Uterus (tissue), 4 donors: Measurements from ENCODE around the gene NEURL1. TPM values are rescaled to one million over a fixed set of nuclear protein-coding genes. Genes with fewer than 3 reads are reported as not detected.

ENCODE experiments used
- DNase-seq, 2 donors: peaks; one replicate each; pipeline ENCODE4 v3.0.0-alpha.2; 2019 to 2020
- H3K27ac ChIP-seq, 2 donors: fragments of 200-600 bp; sonication (generic); 1 replicate in 1 of 2; 2 replicates in 1 of 2; pipeline ENCODE4 v1.5.1; 2016 to 2018
- H3K27me3 ChIP-seq, 2 donors: fragments of 200-600 bp; sonication (generic); one replicate each; pipeline ENCODE4 v1.5.1; 2018 to 2019; ENCODE audit warnings: control low read depth in 1 of 2
- H3K36me3 ChIP-seq, 2 donors: fragments of 200-600 bp; sonication (generic); one replicate each; pipeline ENCODE4 v1.5.1; 2019; ENCODE audit warnings: control low read depth in 1 of 2
- H3K4me1 ChIP-seq, 2 donors: fragments of 200-600 bp; sonication (generic); one replicate each; pipeline ENCODE4 v1.5.1; 2018 to 2019; ENCODE audit warnings: control low read depth in 1 of 2
- H3K4me3 ChIP-seq, 2 donors: fragments of 200-600 bp; sonication (generic); 1 replicate in 1 of 2; 2 replicates in 1 of 2; pipeline ENCODE4 v1.5.1; 2018 to 2019; ENCODE audit warnings: mild to moderate bottlenecking in 1 of 2
- H3K9me3 ChIP-seq, 2 donors: fragments of 200-600 bp; sonication (generic); one replicate each; pipeline ENCODE4 v1.5.1; 2019; ENCODE audit warnings: control low read depth in 1 of 2
- POLR2A ChIP-seq, 2 donors: fragments of 450-650 bp; IDR thresholded peaks; one replicate each; pipeline ENCODE4 v1.6.1; 2016; ENCODE audit warnings: antibody characterized with exemption in 2 of 2, mild to moderate bottlenecking in 1 of 2, moderate library complexity in 1 of 2
- intact Hi-C: fragments of 100-400 bp; cut with DNase I; formaldehyde crosslinking; loops from one replicate; pipeline ENCODE4 v1.15.1; 2023; ENCODE audit warnings: low total_unique reads
- total RNA-seq, 4 donors: library from RNA; depleted of rRNA in 3 of 4; stranded (reverse); fragments of >200 nt in 3 of 4; gene quantifications; one replicate each; pipeline versions ENCODE4 v1.1.0 to v1.2.4, GENCODE V29; 2014 to 2023
- TF ChIP-seq, protein P1 (sequence below), 4 experiments: fragments of 200-600 bp in 2 of 4; fragments of 450-650 bp in 2 of 4; sonication (generic) in 2 of 4; IDR thresholded peaks; one replicate each; pipeline ENCODE4 v1.5.1; 2016 to 2019; ENCODE audit warnings: antibody characterized with exemption in 4 of 4, mild to moderate bottlenecking in 2 of 4, moderate library complexity in 1 of 4
- donor health status: DM: yes; HTN: yes; CAD: no.

NEURL1 gene
- total RNA-seq, 4 donors from 2014 or later, result 3.8 to 46.1 (median 14.1) TPM

DNA sequence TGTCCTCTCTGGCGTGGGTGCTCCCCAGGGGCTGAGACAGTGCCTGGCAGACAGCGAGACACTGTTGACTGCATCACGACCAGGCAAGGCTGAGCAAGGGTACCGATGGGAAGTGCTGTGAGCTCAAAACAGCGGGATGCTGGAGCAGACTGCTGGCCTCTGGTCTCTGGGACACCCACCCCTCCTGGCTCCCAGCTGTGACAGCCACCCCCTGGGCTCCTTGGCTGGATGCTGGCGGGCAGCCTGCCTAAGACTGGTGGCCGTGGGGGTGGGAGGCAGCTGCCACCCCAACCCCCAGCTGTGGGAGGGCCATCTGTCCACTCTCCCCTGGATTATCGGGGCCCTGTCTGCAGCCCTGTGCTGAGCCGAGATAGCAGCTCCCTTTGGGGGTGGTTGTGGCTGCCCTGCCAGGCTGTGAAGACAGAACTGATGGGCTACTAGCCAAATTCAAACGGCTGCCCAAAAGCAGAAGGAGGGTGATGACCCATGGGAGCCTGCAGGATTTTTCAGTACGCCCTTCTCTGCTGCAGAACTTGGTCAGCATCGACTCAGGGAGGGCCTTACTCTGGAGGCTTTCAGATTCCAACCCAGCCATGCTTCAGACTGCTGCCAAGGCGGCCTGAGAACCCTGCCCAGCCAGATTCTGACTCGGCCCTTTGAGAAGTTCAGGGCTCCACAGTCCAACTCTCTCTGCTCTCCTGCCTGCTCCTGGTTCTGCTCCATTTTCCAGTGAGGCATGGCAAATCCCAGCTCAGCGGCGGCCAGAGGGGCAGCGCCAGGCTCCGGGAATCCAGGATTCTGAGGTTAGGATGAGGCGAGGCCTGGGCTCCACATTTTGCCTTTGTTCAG is 125.3 kb downstream of the NEURL1 start:
- peak overlapping the region; percentile 69 to 73 for H3K27ac ChIP-seq
- TF ChIP-seq, protein P1, sequence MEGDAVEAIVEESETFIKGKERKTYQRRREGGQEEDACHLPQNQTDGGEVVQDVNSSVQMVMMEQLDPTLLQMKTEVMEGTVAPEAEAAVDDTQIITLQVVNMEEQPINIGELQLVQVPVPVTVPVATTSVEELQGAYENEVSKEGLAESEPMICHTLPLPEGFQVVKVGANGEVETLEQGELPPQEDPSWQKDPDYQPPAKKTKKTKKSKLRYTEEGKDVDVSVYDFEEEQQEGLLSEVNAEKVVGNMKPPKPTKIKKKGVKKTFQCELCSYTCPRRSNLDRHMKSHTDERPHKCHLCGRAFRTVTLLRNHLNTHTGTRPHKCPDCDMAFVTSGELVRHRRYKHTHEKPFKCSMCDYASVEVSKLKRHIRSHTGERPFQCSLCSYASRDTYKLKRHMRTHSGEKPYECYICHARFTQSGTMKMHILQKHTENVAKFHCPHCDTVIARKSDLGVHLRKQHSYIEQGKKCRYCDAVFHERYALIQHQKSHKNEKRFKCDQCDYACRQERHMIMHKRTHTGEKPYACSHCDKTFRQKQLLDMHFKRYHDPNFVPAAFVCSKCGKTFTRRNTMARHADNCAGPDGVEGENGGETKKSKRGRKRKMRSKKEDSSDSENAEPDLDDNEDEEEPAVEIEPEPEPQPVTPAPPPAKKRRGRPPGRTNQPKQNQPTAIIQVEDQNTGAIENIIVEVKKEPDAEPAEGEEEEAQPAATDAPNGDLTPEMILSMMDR (IDR thresholded peaks at IDR 0.05), result no peak
- no peak for TF ChIP-seq POLR2A (IDR thresholded peaks at IDR 0.05)
- H3K4me1 ChIP-seq, result peaks cover 15 to 30% of the 10 kb centered on the region in 2 donors
- H3K4me3 ChIP-seq, result no peak overlapping the region
- H3K36me3 ChIP-seq, result no peaks in the 10 kb centered on the region
- peak; percentile 83 to 85 for DNase-seq
- H3K9me3 ChIP-seq, result no peaks in the 10 kb centered on the region
- H3K27me3 ChIP-seq, result no peaks in the 10 kb centered on the region
- intact Hi-C loops, result no loop called here

DNA sequence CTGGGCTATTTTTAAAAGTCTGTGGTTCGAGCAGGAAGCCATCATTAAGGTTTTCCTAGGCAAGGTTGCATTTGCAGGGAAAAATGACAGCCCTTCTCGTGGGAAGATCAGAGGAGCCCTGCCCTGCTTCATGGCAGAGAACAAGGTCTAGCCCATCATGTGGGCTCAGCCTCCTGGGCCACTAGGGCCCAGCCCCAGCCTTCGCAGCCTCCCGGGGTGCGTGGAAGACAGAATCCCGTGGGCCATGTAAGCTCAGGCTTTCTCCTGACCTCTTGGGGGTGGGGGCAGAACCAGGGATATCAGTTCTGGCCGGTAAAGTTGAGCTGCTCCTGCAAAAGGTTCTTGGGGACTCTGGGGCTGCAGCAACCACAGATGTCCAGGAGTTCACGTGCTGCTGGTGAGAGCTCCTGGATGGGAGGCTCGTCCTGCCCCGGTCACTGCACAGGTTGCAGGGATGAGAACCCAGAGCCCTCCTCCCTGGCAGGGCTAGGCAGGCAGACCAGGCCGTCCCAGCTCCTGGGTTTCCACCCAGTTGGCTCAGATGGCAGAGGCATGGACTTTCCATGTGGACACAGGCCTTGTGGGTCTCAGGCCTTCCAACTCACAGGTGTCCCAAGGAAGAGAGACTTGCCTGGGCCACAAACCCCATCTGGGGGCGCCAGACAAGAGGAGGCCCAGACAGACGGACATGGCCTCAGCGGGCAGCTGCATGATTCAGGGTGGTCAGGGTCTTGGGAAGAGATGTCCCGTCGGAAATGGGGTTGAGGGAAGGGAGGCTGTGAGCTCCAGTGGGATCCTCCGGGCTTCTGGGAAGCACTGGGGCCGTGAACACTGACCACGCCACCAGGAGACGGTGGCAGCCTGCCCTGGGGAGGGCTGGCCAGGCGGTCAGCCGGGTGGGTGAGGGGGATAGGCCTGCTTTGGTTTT is 126.2 kb downstream of the NEURL1 start:
- TF ChIP-seq, protein P1 (IDR thresholded peaks at IDR 0.05), result no peak
- Histone ChIP-seq H3K4me3 (no peak overlapping the region), H3K27me3 (no peaks in the 10 kb centered on the region), H3K27ac (peak overlapping the region; percentile 69 to 73), H3K9me3 (no peaks in the 10 kb centered on the region), H3K4me1 (peaks cover 15 to 30% of the 10 kb centered on the region in 2 donors), H3K36me3 (no peaks in the 10 kb centered on the region)
- intact Hi-C loops, result no loop called here
- DNase-seq, result no peak

DNA sequence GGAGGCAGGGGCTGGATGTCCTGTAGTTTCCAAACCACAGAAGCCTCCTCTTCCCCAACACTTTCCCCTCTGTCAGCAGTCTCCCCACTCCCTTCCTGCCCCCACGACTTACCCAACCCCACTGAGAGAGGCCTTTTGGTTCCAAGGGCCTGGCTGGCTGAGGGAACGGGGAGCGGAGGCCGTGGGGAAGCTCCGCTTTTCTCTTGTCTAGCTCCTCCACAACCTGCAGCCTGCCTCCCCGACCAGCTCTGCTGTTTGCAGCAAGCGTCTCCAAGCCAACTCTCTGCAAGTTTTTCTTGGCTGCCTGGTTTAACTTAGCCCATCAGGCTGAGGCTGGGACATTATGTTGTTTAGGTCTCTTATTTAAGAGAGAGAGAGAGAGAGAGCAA is 126.8 kb downstream of the NEURL1 start:
- Histone ChIP-seq H3K4me1 (peaks cover 15 to 30% of the 10 kb centered on the region in 2 donors), H3K27me3 (no peaks in the 10 kb centered on the region), H3K4me3 (no peak overlapping the region), H3K36me3 (no peaks in the 10 kb centered on the region), H3K27ac (peak overlapping the region; percentile 69 to 73), H3K9me3 (no peaks in the 10 kb centered on the region)
- DNase-seq, result peak in 1 of 2 donors; percentile 54
- TF ChIP-seq, protein P1 (IDR thresholded peaks at IDR 0.05), result no peak
- no peak for TF ChIP-seq POLR2A (IDR thresholded peaks at IDR 0.05)
- intact Hi-C loops, result no loop called here

DNA sequence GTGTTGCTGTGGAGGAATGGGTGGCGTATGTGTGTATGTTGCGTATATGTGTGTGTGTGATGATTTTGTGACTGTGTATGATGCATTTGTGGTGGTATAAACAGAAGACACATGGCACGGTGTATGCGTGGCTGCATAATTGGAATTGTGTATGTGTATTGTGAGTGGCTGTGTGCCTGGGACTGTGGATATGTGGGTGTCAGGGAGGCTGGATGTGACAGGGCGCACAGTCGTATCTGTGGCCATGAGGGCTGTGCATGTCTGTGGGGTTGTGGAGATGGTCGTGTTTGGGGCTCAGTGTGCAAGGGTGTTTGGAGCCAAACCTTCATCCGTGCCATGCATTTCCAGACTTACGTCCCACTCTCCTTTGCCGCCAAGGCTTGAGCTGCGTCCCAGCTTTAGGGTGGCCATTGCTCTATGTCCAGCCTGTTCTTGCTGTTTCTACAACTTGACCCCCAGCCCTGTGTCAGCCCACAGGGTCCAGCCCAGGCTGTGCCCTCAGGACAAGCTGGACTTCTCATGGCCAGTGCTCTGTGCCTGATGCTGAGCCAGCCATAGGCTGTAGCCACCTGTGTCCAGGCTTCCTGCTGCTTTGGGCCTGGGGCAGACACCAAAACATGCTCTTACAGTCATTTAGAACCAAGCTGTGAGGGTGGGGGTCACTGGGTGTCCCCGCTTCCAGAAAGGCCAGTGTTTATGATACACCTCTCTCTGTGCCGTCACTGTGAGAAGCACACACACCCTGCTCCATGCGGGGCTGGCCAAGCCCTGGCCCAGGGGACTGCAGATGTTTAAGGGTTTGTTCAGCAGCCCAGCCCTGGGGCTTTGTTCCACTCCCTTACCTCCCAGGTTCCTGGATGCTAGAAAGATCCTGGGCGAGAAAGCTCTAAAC is 127.6 kb downstream of the NEURL1 start:
- Histone ChIP-seq H3K9me3 (no peaks in the 10 kb centered on the region), H3K4me3 (no peak overlapping the region), H3K27me3 (no peaks in the 10 kb centered on the region), H3K27ac (peak overlapping the region; percentile 69 to 73), H3K4me1 (peaks cover 14 to 25% of the 10 kb centered on the region in 2 donors), H3K36me3 (no peaks in the 10 kb centered on the region)
- no peak for DNase-seq
- intact Hi-C loops, result no loop called here
- TF ChIP-seq POLR2A (IDR thresholded peaks at IDR 0.05), result no peak
- TF ChIP-seq, protein P1 (IDR thresholded peaks at IDR 0.05), result no peak
